Keratinocyte (primary cell): ENCODE data around the gene ROBO2. TPM values are rescaled to one million over a fixed set of nuclear protein-coding genes. Genes with fewer than 3 reads are reported as not detected.

Source experiments
- DNase-seq: peaks from one replicate; pipeline ENCODE4 v3.0.0-alpha.2; 2011; ENCODE audit warnings: low read depth, missing footprints, low spot score
- FAIRE-seq: peaks from 2 replicates; lab custom pipeline; 2011; peaks lifted over from hg19 to GRCh38; lab: Jason Lieb, UNC
- H2AFZ ChIP-seq: 2 replicates; pipeline ENCODE4 v1.6.0; 2012; ENCODE audit warnings: low read length, control low read depth, inconsistent platforms; ENCODE audit not compliant: control insufficient read depth
- H3K27ac ChIP-seq: 2 replicates; pipeline ENCODE4 v1.5.1; 2011; ENCODE audit warnings: low read length; ENCODE audit not compliant: control insufficient read depth, insufficient read depth
- H3K27me3 ChIP-seq: 3 replicates; pipeline ENCODE4 v1.6.0; 2011; ENCODE audit warnings: low read length; ENCODE audit not compliant: control insufficient read depth, insufficient read depth; ENCODE audit errors: extremely low read depth
- H3K36me3 ChIP-seq, 2 experiments: 2 replicates in 1 of 2; 3 replicates in 1 of 2; pipeline ENCODE4 v1.5.1; 2011; ENCODE audit warnings: low read length in 2 of 2, mild to moderate bottlenecking in 1 of 2; ENCODE audit not compliant: control insufficient read depth in 2 of 2, insufficient read depth in 2 of 2; ENCODE audit errors: extremely low read depth in 1 of 2
- H3K4me1 ChIP-seq: 3 replicates; pipeline ENCODE4 v1.5.1; 2011; ENCODE audit warnings: low read length; ENCODE audit not compliant: control insufficient read depth, insufficient read depth; ENCODE audit errors: extremely low read depth
- H3K4me2 ChIP-seq: 3 replicates; pipeline ENCODE4 v1.6.0; 2011; ENCODE audit warnings: low read depth, low read length; ENCODE audit not compliant: control insufficient read depth, insufficient read depth; ENCODE audit errors: extremely low read depth
- H3K4me3 ChIP-seq, 3 experiments: fragments of 200-600 bp in 1 of 3; sonication (generic) in 1 of 3; 2 replicates in 2 of 3; 3 replicates in 1 of 3; pipeline ENCODE4 v1.5.1; 2011 to 2016; ENCODE audit warnings: low read length in 3 of 3, mild to moderate bottlenecking in 3 of 3, control low read depth in 2 of 3, inconsistent platforms in 1 of 3, low read depth in 1 of 3, mixed read lengths in 1 of 3, mixed run types in 1 of 3, moderate library complexity in 1 of 3; ENCODE audit not compliant: control insufficient read depth in 2 of 3, insufficient read depth in 2 of 3; ENCODE audit errors: extremely low read depth in 1 of 3
- H3K79me2 ChIP-seq: 2 replicates; pipeline ENCODE4 v1.6.0; 2012; ENCODE audit warnings: low read length; ENCODE audit not compliant: control insufficient read depth, insufficient read depth
- H3K9ac ChIP-seq: 3 replicates; pipeline ENCODE4 v1.6.0; 2011; ENCODE audit warnings: low read length; ENCODE audit not compliant: control insufficient read depth, insufficient read depth; ENCODE audit errors: extremely low read depth
- H3K9me1 ChIP-seq: 3 replicates; pipeline ENCODE4 v1.6.0; 2011; ENCODE audit warnings: low read length; ENCODE audit not compliant: control insufficient read depth, insufficient read depth; ENCODE audit errors: extremely low read depth
- H3K9me3 ChIP-seq: 2 replicates; pipeline ENCODE4 v1.5.1; 2012; ENCODE audit warnings: low read depth, low read length; ENCODE audit not compliant: control insufficient read depth
- H4K20me1 ChIP-seq: 3 replicates; pipeline ENCODE4 v1.6.0; 2011; ENCODE audit warnings: low read length; ENCODE audit not compliant: control insufficient read depth, insufficient read depth; ENCODE audit errors: extremely low read depth
- CTCF ChIP-seq, 3 experiments: IDR thresholded peaks in 1 of 3; conservative IDR thresholded peaks in 1 of 3; optimal IDR thresholded peaks in 1 of 3; 2 replicates in 2 of 3; 3 replicates in 1 of 3; pipeline versions ENCODE3 to v1.5.1; 2011; ENCODE audit warnings: low read length in 3 of 3, mild to moderate bottlenecking in 3 of 3, moderate library complexity in 2 of 3, control low read depth in 1 of 3, inconsistent platforms in 1 of 3; ENCODE audit not compliant: insufficient read depth in 2 of 3; ENCODE audit errors: extremely low read depth in 1 of 3
- EZH2 ChIP-seq: IDR thresholded peaks from one replicate; pipeline ENCODE4 v1.6.1; 2012; ENCODE audit warnings: inconsistent platforms, mild to moderate bottlenecking, low read length, moderate library complexity
- dilution Hi-C: fragments of 300-500 bp; cut with MboI; formaldehyde crosslinking; loops from one replicate; pipeline ENCODE4 v1.7.0; 2020; ENCODE audit warnings: low sequenced_read_pairs; ENCODE audit not compliant: extremely low pct_ligation_motif_present
- polyA plus RNA-seq, 5 experiments: library from polyadenylated mRNA; depleted of rRNA in 3 of 5; stranded (reverse) in 3 of 5; stranded (forward) in 1 of 5; unstranded in 1 of 5; fragments of >200 nt; gene quantifications; 1 replicate in 1 of 5; 2 replicates in 3 of 5; 3 replicates in 1 of 5; pipeline versions ENCODE4 v1.2.1 to v1.2.3, GENCODE V29; 2011 to 2012; ENCODE audit warnings: missing spikeins in 2 of 5, low read depth in 1 of 5, low replicate concordance in 1 of 5

Gene ROBO2
- polyA plus RNA-seq, 1 donor (not counting 4 experiments of a cell fraction or from before 2014, with no cell fraction given): 0.30 TPM

GRCh38 chr3:77150759-77151158, 110.9 kb downstream of the ROBO2 start:
- Histone ChIP-seq H3K9me3 (no peaks in the 10 kb centered on the region), H3K4me3 (no peak overlapping the region), H2AFZ (no peak overlapping the region), H3K4me2 (no peak overlapping the region), H3K27me3 (no peaks in the 10 kb centered on the region), H3K27ac (no peak overlapping the region), H3K79me2 (no peaks in the 10 kb centered on the region), H3K9ac (no peak overlapping the region), H3K36me3 (no peaks in the 10 kb centered on the region), H3K9me1 (no peaks in the 10 kb centered on the region), H3K4me1 (peaks cover 4% of the 10 kb centered on the region), H4K20me1 (no peaks in the 10 kb centered on the region)
- FAIRE-seq (no peak), DNase-seq (no peak)
- dilution Hi-C loops: no loop called here
- no peak for TF ChIP-seq CTCF (optimal IDR thresholded peaks at IDR 0.05 in 1 of 3, IDR thresholded peaks at IDR 0.05 in 1 of 3, conservative IDR thresholded peaks at IDR 0.05 in 1 of 3; ENCODE audit: extremely low read depth in 1 of 3, insufficient read depth in 2 of 3, low read length in 3 of 3)
- TF ChIP-seq EZH2: no peak

GRCh38 chr3:77158730-77159581, 119.1 kb downstream of the ROBO2 start:
- Histone ChIP-seq H2AFZ (no peak overlapping the region), H3K4me1 (no peaks in the 10 kb centered on the region), H3K36me3 (no peaks in the 10 kb centered on the region), H4K20me1 (no peaks in the 10 kb centered on the region), H3K4me3 (no peak overlapping the region), H3K27ac (no peak overlapping the region), H3K4me2 (no peak overlapping the region), H3K79me2 (no peaks in the 10 kb centered on the region), H3K9me1 (no peaks in the 10 kb centered on the region), H3K27me3 (no peaks in the 10 kb centered on the region), H3K9ac (no peak overlapping the region), H3K9me3 (no peaks in the 10 kb centered on the region)
- FAIRE-seq: no peak
- dilution Hi-C loops: no loop called here
- TF ChIP-seq EZH2: no peak
- TF ChIP-seq CTCF (optimal IDR thresholded peaks at IDR 0.05 in 1 of 3, IDR thresholded peaks at IDR 0.05 in 1 of 3, conservative IDR thresholded peaks at IDR 0.05 in 1 of 3; ENCODE audit: extremely low read depth in 1 of 3, insufficient read depth in 2 of 3, low read length in 3 of 3): peak in 2 of 3 experiments; percentile 25 to 26
- no peak for DNase-seq
